PC-3 (cell line): ENCODE measurements around the gene IQSEC3.

Source experiments
- CTCF ChIP-seq: fragments of 300-600 bp; sonication (generic); conservative IDR thresholded peaks from 2 replicates; pipeline ENCODE4 v1.5.1; 2017; ENCODE audit warnings: antibody characterized with exemption, low read depth, mild to moderate bottlenecking, low read length
- EZH2 ChIP-seq: fragments of 300-600 bp; sonication (generic); IDR thresholded peaks from one replicate; pipeline ENCODE4 v1.6.1; 2017; ENCODE audit warnings: antibody characterized with exemption, mild to moderate bottlenecking, low read length; ENCODE audit not compliant: unreplicated experiment

- TF ChIP-seq CTCF (no peak), EZH2 (no peak)
Measured at GRCh38 chr12:213527-213932, 147.0 kb downstream of the IQSEC3 start.
